Thoracic aorta endothelial cell (primary cell): ENCODE measurements around the gene GPBAR1. TPM values are rescaled to one million over a fixed set of nuclear protein-coding genes. Genes with fewer than 3 reads are reported as not detected.

Source experiments
- total RNA-seq: library from RNA; depleted of rRNA; stranded (reverse); fragments of >200 nt; gene quantifications from 2 replicates; pipeline ENCODE4 v1.2.3, GENCODE V29; 2012

The GPBAR1 gene
- total RNA-seq: 0.07 and 0.40 TPM in 2 replicates

GRCh38 chr2:218260742-218261422 is at the start of gene GPBAR1:
GPBAR1 (plus strand) TSS chr2:218261015; CDS start chr2:218262725, 1,710 bp downstream.

GRCh38 chr2:218216674-218217359 is 44.0 kb upstream of the GPBAR1 start, which contains the start of gene ARPC2:
ARPC2 (plus strand) TSS chr2:218217189; CDS start chr2:218217471, 282 bp downstream.

GRCh38 chr2:218269900-218270720 is 9.3 kb downstream of the GPBAR1 start, which contains the start of the genes AAMP and PNKD:
AAMP (minus strand) TSS chr2:218270137; CDS start chr2:218270086, 51 bp downstream.
PNKD (plus strand) TSS chr2:218270519; CDS start chr2:218270536, 17 bp downstream.

GRCh38 chr2:218292048-218293014 is 31.5 kb downstream of the GPBAR1 start, which contains the start of gene TMBIM1:
TMBIM1 (minus strand) TSS chr2:218292503; CDS start chr2:218282141, 10,362 bp downstream.

Other genes with a start within 250 kb of the GPBAR1 start
- not detected in 2 replicates for gene RUFY4, start 191.8 kb upstream of the GPBAR1 start, total RNA-seq
- not detected in 2 replicates for gene CXCR2, start 135.0 kb upstream of the GPBAR1 start, total RNA-seq
- not detected in 2 replicates for gene CXCR1, start 94.1 kb upstream of the GPBAR1 start, total RNA-seq
- gene ARPC2, start 43.8 kb upstream of the GPBAR1 start, total RNA-seq: 541 and 551 TPM in 2 replicates
- gene AAMP, start 9.1 kb downstream of the GPBAR1 start, total RNA-seq: 87.4 and 97.3 TPM in 2 replicates
- 14.2 and 21.2 TPM in 2 replicates for gene PNKD, start 9.5 kb downstream of the GPBAR1 start, total RNA-seq
- 90.4 and 119 TPM in 2 replicates for gene TMBIM1, start 31.5 kb downstream of the GPBAR1 start, total RNA-seq
- gene CATIP, start 95.8 kb downstream of the GPBAR1 start, total RNA-seq: not detected in 2 replicates
- gene SLC11A1, start 121.3 kb downstream of the GPBAR1 start, total RNA-seq: 0.13 TPM in 1 of 2 replicates, not detected in the other
- 58.5 and 63.2 TPM in 2 replicates for gene CTDSP1, start 138.9 kb downstream of the GPBAR1 start, total RNA-seq
- gene VIL1, start 158.1 kb downstream of the GPBAR1 start, total RNA-seq: not detected in 2 replicates